GM12874 (cell line): ENCODE measurements around the gene VNN1.

Experiments used
- TF ChIP-seq, protein P1 (sequence below): IDR thresholded peaks from 2 replicates; pipeline ENCODE4 v1.5.1; 2011; ENCODE audit warnings: low read depth, mild to moderate bottlenecking, control low read depth, low read length, moderate library complexity; ENCODE audit not compliant: insufficient read depth

Gene VNN1

DNA sequence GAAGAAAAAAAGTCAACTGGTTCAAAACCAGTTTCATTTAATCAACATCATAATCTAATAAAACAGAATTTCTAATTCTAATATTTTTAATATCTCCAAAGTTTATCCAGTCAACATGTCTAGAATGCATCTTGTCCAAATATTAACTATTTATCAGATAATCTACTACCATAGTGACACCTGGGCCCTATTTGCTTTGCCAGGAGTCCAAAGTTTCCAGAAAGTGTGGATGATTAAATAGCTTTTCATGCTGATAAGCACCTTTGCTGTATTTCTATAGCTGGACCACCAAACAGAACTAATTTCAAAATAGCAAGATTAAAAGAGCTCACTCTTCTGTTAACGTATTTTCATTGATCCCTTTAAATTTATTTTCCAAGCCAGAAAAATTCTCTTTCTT, 42.6 kb downstream of the VNN1 start:
- TF ChIP-seq, protein P1, sequence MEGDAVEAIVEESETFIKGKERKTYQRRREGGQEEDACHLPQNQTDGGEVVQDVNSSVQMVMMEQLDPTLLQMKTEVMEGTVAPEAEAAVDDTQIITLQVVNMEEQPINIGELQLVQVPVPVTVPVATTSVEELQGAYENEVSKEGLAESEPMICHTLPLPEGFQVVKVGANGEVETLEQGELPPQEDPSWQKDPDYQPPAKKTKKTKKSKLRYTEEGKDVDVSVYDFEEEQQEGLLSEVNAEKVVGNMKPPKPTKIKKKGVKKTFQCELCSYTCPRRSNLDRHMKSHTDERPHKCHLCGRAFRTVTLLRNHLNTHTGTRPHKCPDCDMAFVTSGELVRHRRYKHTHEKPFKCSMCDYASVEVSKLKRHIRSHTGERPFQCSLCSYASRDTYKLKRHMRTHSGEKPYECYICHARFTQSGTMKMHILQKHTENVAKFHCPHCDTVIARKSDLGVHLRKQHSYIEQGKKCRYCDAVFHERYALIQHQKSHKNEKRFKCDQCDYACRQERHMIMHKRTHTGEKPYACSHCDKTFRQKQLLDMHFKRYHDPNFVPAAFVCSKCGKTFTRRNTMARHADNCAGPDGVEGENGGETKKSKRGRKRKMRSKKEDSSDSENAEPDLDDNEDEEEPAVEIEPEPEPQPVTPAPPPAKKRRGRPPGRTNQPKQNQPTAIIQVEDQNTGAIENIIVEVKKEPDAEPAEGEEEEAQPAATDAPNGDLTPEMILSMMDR, result no peak

GRCh38 chr6:132669690-132670291, 44.1 kb downstream of the VNN1 start:
- TF ChIP-seq, protein P1, result no peak; the same call in 1 of the 2 replicates

- TF ChIP-seq, protein P1, result no peak
Observed at GRCh38 chr6:132666118-132666517, 47.7 kb downstream of the VNN1 start.

DNA sequence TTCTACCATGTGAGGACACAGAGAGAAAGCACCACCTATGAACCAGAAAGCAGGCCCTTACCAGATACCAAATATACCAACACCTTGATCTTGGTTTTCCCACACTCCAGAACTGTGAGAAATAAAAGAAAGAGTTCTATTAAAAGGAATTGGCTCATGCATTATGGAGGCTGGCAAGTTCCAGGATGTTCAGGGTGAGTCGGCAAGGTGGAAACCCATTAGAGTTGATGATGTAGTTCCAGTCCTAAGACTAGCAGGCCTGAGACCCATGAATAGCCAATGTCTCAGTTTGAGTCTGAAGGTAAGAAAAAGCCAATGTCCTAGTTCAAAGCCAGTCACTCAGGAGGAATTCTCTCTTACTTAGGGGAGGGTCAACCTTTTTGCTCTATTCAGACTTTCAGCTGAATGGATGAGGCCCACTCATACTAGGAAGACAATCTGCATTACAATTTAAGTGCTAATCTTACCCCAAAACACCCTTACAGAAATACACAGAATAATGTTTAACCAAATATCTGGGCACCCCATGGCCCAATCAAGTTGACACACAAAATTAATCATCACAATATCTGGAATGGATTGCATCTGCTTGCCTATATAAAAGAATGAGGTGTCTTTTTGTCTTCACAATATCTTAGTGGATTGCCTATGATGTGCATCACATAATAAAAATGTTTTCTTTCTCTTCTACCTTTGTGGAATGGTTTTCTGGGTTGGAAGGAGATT, 49.4 kb downstream of the VNN1 start:
- TF ChIP-seq, protein P1, result no peak

- TF ChIP-seq, protein P1, result no peak
Observed at GRCh38 chr6:132663661-132664060, 50.2 kb downstream of the VNN1 start.

DNA sequence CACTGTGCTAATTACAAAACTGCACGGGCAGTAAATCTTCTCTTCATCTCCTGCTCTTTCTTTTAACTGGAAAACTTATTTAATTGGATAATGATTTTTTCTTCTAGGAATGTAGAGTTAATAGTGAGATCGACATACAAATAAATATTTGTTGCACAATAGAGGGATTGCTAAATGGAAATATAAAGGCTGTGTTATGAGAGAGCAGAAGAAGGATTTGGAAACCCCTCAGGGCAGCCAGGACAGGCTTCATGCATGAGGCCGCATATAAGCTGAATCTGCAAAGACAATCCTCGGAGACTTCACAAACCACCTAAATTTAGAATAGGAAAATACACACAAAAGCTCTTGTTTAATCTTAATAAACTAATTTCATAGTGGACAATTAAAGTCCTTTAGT, 51.9 kb downstream of the VNN1 start:
- TF ChIP-seq, protein P1, result no peak

DNA sequence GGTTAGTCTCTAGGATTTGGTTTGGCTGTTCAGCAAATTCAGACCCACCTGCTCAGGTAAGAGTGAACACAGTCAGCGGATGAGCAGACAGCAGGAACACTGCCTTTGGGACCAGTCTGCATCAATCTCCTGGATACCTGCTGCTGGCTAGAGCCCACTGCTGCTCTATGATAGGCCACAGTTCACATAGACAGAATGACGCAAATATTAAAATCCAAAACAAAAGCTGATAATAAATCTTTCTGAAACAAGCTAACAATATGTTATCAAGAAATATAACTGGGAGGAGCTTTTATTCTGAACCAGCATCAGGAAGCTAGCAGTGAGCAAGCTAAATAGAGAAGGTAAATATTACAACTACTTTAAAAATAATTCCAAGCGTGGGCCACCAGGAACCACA, 54.8 kb downstream of the VNN1 start, which contains the start of gene TAAR1:
TSS of gene TAAR1 (minus strand) at position 101 of the 400 bp plus-strand sequence. CDS start 13,179 bp downstream, outside the sequence.
- TF ChIP-seq, protein P1, result no peak
